HG02884 (cell line): ENCODE results near the gene ANAPC4.

ENCODE experiments used
- ATAC-seq: cut with Tn5 transposase; IDR thresholded peaks from one replicate; pipeline ENCODE4 v1.9.1; 2021; ENCODE audit warnings: mild to moderate bottlenecking, moderate library complexity; ENCODE audit not compliant: unreplicated experiment

Gene ANAPC4

GRCh38 chr4:25430630-25431029 lies 53.6 kb downstream of the ANAPC4 start:
- ATAC-seq = no peak

GRCh38 chr4:25433966-25434827 lies 57.1 kb downstream of the ANAPC4 start:
- no peak for ATAC-seq

- ATAC-seq = no peak
Observed at GRCh38 chr4:25437926-25438325, 60.9 kb downstream of the ANAPC4 start.

GRCh38 chr4:25439918-25440477 lies 62.9 kb downstream of the ANAPC4 start:
- ATAC-seq = peak; percentile 84

GRCh38 chr4:25440478-25441030 lies 63.5 kb downstream of the ANAPC4 start:
- ATAC-seq = no peak

GRCh38 chr4:25441519-25442117 lies 64.6 kb downstream of the ANAPC4 start:
- no peak for ATAC-seq

GRCh38 chr4:25442863-25443307 lies 65.8 kb downstream of the ANAPC4 start:
- ATAC-seq = no peak

- ATAC-seq = no peak
Observed at GRCh38 chr4:25443851-25444250, 66.8 kb downstream of the ANAPC4 start.

GRCh38 chr4:25446611-25447010 lies 69.5 kb downstream of the ANAPC4 start:
- ATAC-seq = no peak

- ATAC-seq = no peak
Observed at GRCh38 chr4:25448379-25449109, 71.5 kb downstream of the ANAPC4 start.

GRCh38 chr4:25449270-25449669 lies 72.2 kb downstream of the ANAPC4 start:
- ATAC-seq = no peak

GRCh38 chr4:25449688-25450087 lies 72.6 kb downstream of the ANAPC4 start:
- no peak for ATAC-seq

GRCh38 chr4:25450491-25450901 lies 73.4 kb downstream of the ANAPC4 start:
- ATAC-seq = no peak

- ATAC-seq = no peak
Observed at GRCh38 chr4:25451676-25452075, 74.6 kb downstream of the ANAPC4 start.

- no peak for ATAC-seq
Observed at GRCh38 chr4:25452081-25452480, 75.0 kb downstream of the ANAPC4 start.

- no peak for ATAC-seq
Observed at GRCh38 chr4:25454476-25454875, 77.4 kb downstream of the ANAPC4 start.

GRCh38 chr4:25457053-25457715 lies 80.1 kb downstream of the ANAPC4 start:
- ATAC-seq = no peak

GRCh38 chr4:25466966-25467697 lies 90.1 kb downstream of the ANAPC4 start:
- no peak for ATAC-seq

- no peak for ATAC-seq
Observed at GRCh38 chr4:25467843-25468242, 90.8 kb downstream of the ANAPC4 start.
